HG03064 (cell line): ENCODE data around the gene IGF1.
"Not testable (repeated sequence)": the region's sequence is repeated elsewhere in the genome, so short reads cannot be mapped to it uniquely, and the experiment has no call there.

Source experiments
- ATAC-seq: cut with Tn5 transposase; IDR thresholded peaks from one replicate; pipeline ENCODE4 v1.9.1; 2021; ENCODE audit warnings: low read depth; ENCODE audit not compliant: unreplicated experiment

Gene IGF1

GRCh38 chr12:102463659-102464249 lies 16.6 kb downstream of the IGF1 start:
- ATAC-seq: no peak

- no peak for ATAC-seq
Observed at GRCh38 chr12:102462795-102463465, 17.4 kb downstream of the IGF1 start.

- ATAC-seq: no peak
Observed at GRCh38 chr12:102462386-102462785, 18.0 kb downstream of the IGF1 start.

GRCh38 chr12:102461501-102461900 lies 18.9 kb downstream of the IGF1 start:
- no peak for ATAC-seq

GRCh38 chr12:102459314-102459713 lies 21.0 kb downstream of the IGF1 start:
- no peak for ATAC-seq

GRCh38 chr12:102454808-102455760 lies 25.3 kb downstream of the IGF1 start:
- no peak for ATAC-seq

- ATAC-seq: no peak
Observed at GRCh38 chr12:102454330-102454729, 26.0 kb downstream of the IGF1 start.

GRCh38 chr12:102452605-102453004 lies 27.8 kb downstream of the IGF1 start:
- ATAC-seq: no peak

- not testable (repeated sequence) for ATAC-seq
Observed at GRCh38 chr12:102449018-102449417, 31.3 kb downstream of the IGF1 start.

GRCh38 chr12:102447426-102447825 lies 32.9 kb downstream of the IGF1 start:
- ATAC-seq: not testable (repeated sequence)

- ATAC-seq: no peak
Observed at GRCh38 chr12:102444707-102445106, 35.7 kb downstream of the IGF1 start.

- no peak for ATAC-seq
Observed at GRCh38 chr12:102444093-102444492, 36.3 kb downstream of the IGF1 start.

GRCh38 chr12:102441077-102441596 lies 39.2 kb downstream of the IGF1 start:
- no peak for ATAC-seq

- no peak for ATAC-seq
Observed at GRCh38 chr12:102439426-102440405, 40.6 kb downstream of the IGF1 start.

GRCh38 chr12:102438827-102439210 lies 41.5 kb downstream of the IGF1 start:
- no peak for ATAC-seq

GRCh38 chr12:102438047-102438826 lies 42.1 kb downstream of the IGF1 start:
- no peak for ATAC-seq

GRCh38 chr12:102437511-102437910 lies 42.9 kb downstream of the IGF1 start:
- no peak for ATAC-seq

- ATAC-seq: no peak
Observed at GRCh38 chr12:102436867-102437266, 43.5 kb downstream of the IGF1 start.

GRCh38 chr12:102435827-102436436 lies 44.4 kb downstream of the IGF1 start:
- ATAC-seq: no peak
